ENCODE results near the gene GMEB1. TPM values are rescaled to one million over a fixed set of nuclear protein-coding genes. Genes with fewer than 3 reads are reported as not detected.
A peak's percentile ranks its signal among the peaks of the same experiment; 100 is the strongest.

The GMEB1 gene
- total and polyA plus RNA-seq, 2 donors from 2014 or later = 4.0 to 14.9 TPM

- H3K9me3 ChIP-seq (ENCODE audit: control insufficient read depth in 2 of 3, insufficient read depth in 1 of 3, low read length in 3 of 3) = no peaks in the 10 kb centered on the region
- H3K36me3 ChIP-seq (ENCODE audit: control insufficient read depth in 2 of 3, insufficient read depth in 3 of 3, low read length in 3 of 3) = no peaks in the 10 kb centered on the region
- no peak overlapping the region for H3K4me3 ChIP-seq (ENCODE audit: low read length in 3 of 3)
- intact Hi-C loops (cut with DNase I) = no loop called here
- FAIRE-seq = no peak
- no peak for TF ChIP-seq CTCF (IDR thresholded peaks at IDR 0.05; ENCODE audit: borderline replicate concordance, extremely low read depth, insufficient read depth)
- peaks cover 7 to 9% (median 9%) of the 10 kb centered on the region in 3 donors for H3K4me1 ChIP-seq (ENCODE audit: control insufficient read depth in 2 of 3, insufficient read depth in 2 of 3, low read depth in 1 of 3, low read length in 3 of 3)
- H3K27ac ChIP-seq (ENCODE audit: low read depth in 2 of 2, low read length in 2 of 2) = no peak overlapping the region
- H3K9ac ChIP-seq (ENCODE audit: low read length in 3 of 3) = no peak overlapping the region
- H3K27me3 ChIP-seq (ENCODE audit: control insufficient read depth, insufficient read depth, low read length) = no peaks in the 10 kb centered on the region
- DNase-seq = no peak
Measured at GRCh38 chr1:28640766-28641165, 27.8 kb upstream of the GMEB1 start.

GRCh38 chr1:28642056-28642846, 26.3 kb upstream of the GMEB1 start:
- intact Hi-C loops (cut with DNase I) = no loop called here

GRCh38 chr1:28642847-28643635, 25.5 kb upstream of the GMEB1 start, which contains the start of gene TAF12:
TAF12 (minus strand) TSS chr1:28643067; CDS start chr1:28622081, 20,986 bp downstream.
- DNase-seq (peak; percentile 96 to 98 (median 97)), FAIRE-seq (no peak)
- H3K9ac ChIP-seq (ENCODE audit: low read length in 3 of 3) = peak within 1 kb of the TSS; percentile 96 to 99 (median 97)
- intact Hi-C loops (cut with DNase I) = no loop called here
- peak; percentile 60 for TF ChIP-seq CTCF (IDR thresholded peaks at IDR 0.05; ENCODE audit: borderline replicate concordance, extremely low read depth, insufficient read depth)
- peaks cover 7 to 11% (median 9%) of the 10 kb centered on the region in 3 donors for H3K4me1 ChIP-seq (ENCODE audit: control insufficient read depth in 2 of 3, insufficient read depth in 2 of 3, low read depth in 1 of 3, low read length in 3 of 3)
- no peaks in the 10 kb centered on the region for H3K27me3 ChIP-seq (ENCODE audit: control insufficient read depth, insufficient read depth, low read length)
- peak within 1 kb of the TSS; percentile 77 to 83 for H3K27ac ChIP-seq (ENCODE audit: low read depth in 2 of 2, low read length in 2 of 2)
- H3K36me3 ChIP-seq (ENCODE audit: control insufficient read depth in 2 of 3, insufficient read depth in 3 of 3, low read length in 3 of 3) = no peaks in the 10 kb centered on the region
- H3K4me3 ChIP-seq (ENCODE audit: low read length in 3 of 3) = peak within 1 kb of the TSS; percentile 73 to 93 (median 90)
- no peaks in the 10 kb centered on the region for H3K9me3 ChIP-seq (ENCODE audit: control insufficient read depth in 2 of 3, insufficient read depth in 1 of 3, low read length in 3 of 3)

More at GRCh38 chr1:28642056-28642846, 26.3 kb upstream of the GMEB1 start:
- H3K4me1 ChIP-seq (ENCODE audit: control insufficient read depth in 2 of 3, insufficient read depth in 2 of 3, low read depth in 1 of 3, low read length in 3 of 3) = peaks cover 7 to 9% (median 9%) of the 10 kb centered on the region in 3 donors
- no peaks in the 10 kb centered on the region for H3K9me3 ChIP-seq (ENCODE audit: control insufficient read depth in 2 of 3, insufficient read depth in 1 of 3, low read length in 3 of 3)
- H3K27ac ChIP-seq (ENCODE audit: low read depth in 2 of 2, low read length in 2 of 2) = peak overlapping the region; percentile 77 to 80
- no peaks in the 10 kb centered on the region for H3K27me3 ChIP-seq (ENCODE audit: control insufficient read depth, insufficient read depth, low read length)
- FAIRE-seq (no peak), DNase-seq (peak in 1 of 5 donors; percentile 8)
- no peak for TF ChIP-seq CTCF (IDR thresholded peaks at IDR 0.05; ENCODE audit: borderline replicate concordance, extremely low read depth, insufficient read depth)
- H3K4me3 ChIP-seq (ENCODE audit: low read length in 3 of 3) = peak overlapping the region; percentile 73 to 93 (median 90)
- H3K36me3 ChIP-seq (ENCODE audit: control insufficient read depth in 2 of 3, insufficient read depth in 3 of 3, low read length in 3 of 3) = no peaks in the 10 kb centered on the region
- peak overlapping the region; percentile 86 to 99 (median 96) for H3K9ac ChIP-seq (ENCODE audit: low read length in 3 of 3)

Data from kidney (tissue), 14 donors.